HG03045 (cell line): ENCODE measurements around the gene SAA1.

Experiments used
- ATAC-seq: cut with Tn5 transposase; IDR thresholded peaks from one replicate; pipeline ENCODE4 v1.9.1; 2021; ENCODE audit warnings: mild to moderate bottlenecking, moderate library complexity; ENCODE audit not compliant: unreplicated experiment

Gene SAA1

DNA sequence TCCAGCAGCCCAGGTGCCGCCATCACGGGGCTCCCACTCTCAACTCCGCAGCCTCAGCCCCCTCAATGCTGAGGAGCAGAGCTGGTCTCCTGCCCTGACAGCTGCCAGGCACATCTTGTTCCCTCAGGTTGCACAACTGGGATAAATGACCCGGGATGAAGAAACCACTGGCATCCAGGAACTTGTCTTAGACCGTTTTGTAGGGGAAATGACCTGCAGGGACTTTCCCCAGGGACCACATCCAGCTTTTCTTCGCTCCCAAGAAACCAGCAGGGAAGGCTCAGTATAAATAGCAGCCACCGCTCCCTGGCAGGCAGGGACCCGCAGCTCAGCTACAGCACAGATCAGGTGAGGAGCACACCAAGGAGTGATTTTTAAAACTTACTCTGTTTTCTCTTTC is at the start of gene SAA1:
Gene SAA1, plus strand, starts transcription at position 316 of the 400 bp plus-strand sequence. CDS start 624 bp downstream, outside the sequence.
- ATAC-seq: no peak

DNA sequence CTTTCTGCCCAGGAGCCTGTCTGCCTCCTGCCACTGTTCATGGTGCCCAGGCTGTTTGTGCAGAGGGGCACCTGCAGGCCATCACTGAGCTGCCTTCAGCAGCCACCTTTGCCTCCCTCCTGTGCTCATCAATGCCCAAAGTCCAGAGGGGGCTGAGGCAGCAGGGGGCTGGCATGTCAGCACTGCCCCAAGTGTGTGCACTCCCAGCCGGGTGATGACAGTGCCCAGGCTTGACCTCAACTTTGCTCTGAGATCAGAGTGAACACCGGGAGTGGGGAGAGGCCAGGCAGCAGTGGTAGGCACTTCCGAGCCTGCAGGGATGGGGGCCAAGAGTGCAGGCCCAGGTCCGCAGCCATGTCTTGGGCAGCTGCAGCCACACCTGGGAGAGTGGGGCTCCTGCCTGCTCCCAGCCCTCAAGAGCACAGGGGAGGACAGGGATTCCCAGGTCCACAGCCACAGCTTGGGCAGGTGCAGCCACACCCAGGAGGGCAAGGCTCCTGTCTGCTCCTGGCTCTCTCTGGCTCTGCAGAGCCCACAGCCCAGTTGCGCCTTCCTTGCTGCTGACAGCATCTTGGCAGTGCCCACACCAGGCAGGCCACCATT is 44.7 kb upstream of the SAA1 start:
- no peak for ATAC-seq

DNA sequence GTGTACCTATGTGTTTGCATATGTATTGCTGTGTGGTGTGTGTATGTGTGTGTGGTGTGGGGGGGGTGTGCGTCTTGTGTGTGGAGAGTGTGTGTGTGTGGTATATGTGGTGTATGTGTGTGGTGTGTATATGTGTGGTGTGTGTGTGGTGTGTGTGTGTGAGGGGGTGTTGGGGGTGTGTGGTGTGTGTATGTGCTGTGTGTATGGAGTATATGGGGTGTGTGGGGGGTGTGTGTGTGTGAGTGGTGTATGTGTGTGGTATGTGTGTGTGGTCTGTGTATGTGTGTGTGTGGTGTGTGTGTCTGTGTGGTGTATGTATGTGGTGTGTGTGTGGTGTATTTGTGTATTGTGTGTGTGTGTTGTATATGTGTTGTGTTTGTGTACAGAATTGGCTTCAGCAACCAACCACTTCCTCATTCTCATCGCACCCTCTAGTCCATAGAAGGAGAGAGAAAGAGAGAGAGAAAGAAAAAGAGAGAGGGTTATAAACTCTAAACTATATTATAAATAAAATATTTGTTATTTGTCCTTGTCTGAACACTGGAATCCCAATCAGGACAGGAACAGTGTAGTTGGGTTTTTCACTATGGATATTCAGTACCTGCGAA is 43.1 kb upstream of the SAA1 start:
- ATAC-seq: no peak

DNA sequence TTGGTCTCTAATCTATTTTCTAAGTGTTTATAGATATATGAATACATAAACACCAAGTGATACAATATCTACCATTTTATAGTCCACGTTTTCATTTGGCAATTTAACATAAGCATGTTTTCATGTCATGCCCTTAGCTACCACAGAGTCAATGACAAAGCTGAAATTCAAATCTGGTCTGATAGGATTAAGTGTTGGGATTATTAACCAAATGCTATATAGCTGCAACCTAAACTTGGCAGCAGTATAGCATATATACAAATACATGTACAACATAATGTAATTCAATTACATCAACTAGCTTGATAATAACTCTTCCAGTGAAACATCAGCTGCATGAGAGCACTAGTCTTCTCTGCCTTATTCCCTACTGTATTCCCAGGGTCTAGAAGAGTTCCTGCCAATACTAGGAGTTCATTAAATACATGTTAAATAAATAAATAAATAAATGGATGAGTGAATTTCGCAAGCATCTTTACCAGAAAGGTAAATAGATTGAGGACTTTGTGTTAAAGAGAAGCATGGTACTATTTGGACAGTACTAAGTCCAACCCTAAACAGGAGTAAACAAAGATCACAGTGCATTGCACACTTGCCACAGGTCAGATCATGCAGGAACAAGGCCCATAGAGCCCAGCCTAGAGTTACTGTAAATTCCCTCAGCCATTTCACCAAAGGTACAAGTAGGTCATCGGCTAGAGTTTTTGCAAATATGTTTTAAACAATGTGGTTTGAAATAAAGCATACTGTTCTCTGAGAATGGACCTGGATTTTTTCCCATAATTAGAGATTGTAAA is 42.3 kb upstream of the SAA1 start:
- no peak for ATAC-seq

DNA sequence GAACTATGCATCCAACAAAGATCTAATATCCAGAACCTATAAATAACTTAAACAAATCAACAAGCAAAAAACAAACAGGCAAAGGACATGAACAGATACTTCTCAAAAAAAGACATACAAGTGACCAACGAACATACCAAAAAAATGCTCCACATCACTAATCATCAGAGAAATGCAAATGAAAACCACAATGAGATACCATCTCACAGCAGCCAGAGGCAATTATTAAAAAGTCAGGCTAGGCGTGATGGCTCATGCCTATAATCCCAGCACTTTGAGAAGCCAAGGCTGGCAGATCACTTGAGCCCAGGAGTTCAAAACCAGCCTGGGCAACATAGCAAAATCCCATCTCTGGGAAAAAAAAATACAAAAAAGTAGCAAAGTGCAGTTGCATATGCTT is 40.2 kb upstream of the SAA1 start:
- no peak for ATAC-seq

DNA sequence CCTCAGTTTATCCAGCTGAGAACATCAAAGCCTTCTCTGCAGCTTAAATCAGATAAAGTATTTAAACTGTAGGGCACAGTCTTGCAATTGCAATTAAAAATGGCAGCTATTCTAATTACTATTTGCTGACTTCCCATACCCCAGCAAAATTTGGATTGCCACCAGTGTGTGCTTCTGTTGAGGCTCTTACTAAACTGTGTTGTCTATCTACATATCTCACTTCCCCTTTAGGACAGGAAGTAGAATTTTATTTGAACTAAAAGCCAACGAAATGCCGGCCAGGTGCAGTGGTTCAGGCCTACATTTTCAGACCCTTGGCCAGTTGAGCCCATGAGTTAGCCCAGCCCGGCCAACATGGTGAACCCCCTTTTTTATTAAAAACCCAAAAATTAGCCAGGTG is 36.6 kb upstream of the SAA1 start:
- ATAC-seq: peak; percentile 92

DNA sequence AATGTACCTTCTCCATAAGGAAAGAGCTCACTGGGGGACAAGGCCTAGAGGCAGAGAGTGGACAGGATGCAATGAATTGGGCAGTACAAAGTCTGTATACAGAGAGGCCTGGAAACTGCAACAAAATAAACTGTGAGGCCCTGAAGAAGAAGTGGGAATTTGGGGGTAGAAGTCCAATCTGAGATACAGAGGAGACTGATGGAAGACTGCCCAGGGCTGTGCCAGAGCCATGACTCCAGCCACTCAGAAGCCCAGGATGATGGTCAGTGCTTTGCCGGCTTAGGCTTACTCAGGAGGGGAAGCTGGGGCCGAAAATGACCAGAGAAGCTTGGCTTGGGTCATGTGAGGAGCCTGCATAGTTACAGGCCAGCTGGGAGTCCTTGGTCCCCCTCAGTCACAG is 35.2 kb upstream of the SAA1 start:
- no peak for ATAC-seq

DNA sequence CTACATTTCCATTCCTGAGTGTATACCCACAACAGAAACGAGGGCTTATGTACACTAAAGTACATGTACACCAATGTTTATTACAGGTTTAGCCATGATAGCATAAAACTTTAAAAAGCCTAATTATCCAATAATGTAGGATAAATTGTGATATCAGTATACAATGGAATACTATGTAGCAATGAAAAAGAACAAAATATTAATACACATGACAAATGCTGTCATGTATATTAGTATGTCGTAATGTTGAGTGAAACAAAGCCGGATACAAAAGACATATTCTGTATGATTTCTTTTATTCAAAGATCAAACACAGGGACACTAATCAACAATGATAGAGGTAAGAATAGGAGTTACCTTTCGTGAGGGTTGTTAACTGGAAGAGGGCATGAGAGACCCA is 32.2 kb upstream of the SAA1 start:
- no peak for ATAC-seq

DNA sequence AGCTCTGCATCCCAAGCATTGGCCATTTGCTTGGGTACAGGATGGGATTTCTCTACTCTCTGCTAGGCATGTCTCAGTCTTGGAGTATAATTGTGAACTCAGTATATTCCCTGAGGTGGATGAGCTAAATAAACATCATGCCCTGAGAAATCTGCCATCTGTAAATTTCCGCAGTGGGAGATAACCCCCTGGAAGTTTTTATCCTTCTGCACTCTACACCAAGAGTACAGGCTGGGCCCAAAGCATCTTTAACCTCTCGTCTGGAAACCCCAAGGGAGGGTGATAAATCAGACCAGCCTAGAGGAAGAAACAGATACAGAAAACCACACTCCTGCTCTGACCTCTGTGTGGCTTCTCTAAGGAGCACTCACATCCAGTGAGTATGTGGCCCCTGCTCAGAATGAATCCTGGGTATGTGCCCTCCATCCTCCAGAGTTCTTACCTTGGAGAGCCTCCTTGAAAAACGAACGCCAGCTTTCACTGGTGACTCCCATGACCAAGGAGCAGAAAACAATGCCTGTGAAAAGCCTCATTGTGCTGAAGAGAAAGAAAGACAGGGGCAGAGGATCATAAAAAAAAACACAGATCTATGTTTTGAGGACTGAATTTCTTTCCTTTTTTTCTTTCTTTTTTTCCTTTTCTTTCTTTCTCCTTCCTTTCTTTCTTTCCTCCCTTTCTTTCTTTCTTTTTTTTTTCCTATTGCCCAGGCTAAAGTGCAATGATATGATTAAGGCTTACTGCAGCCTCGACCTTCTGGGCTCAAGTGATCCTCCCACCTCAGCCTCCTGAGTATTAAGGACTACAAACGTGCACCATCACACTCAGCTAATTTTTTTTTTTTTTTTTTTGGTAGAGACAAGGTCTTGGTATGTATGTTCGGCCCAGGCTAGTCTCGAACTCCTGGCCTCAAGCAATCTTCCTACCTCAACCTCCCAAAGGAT is 30.4 kb upstream of the SAA1 start:
- no peak for ATAC-seq

DNA sequence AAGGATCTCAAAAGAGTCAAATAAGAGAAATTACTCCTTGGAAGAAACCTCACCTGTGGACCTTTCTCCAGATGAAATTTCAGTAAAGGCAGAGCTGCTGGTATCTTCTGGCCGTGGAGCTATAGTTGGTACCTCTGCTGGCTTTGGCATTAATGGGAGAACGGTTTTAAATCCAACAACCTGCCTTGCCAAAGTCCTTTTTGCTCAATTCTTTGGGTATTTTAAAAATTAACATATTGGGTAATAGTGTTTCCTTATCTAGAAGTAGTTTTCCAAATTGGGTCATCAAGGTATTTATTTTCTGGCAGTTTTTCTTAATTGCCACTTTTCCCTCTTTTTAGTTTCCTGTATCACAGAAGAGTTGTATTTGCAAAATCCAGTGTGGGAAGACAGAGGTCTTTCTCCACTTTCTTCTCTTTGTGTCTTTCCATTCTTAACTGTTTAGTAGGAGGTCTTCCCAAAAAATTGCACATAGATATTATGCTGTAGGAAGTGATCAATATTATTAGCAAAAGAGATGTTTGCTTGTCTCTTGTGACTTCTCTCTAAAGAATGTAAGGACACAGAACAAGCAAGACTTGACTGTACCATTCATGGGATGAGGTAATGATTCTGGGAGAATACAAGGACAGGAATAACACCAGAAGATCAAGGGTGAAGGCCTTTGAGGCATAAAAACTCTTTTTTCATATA is 29.3 kb upstream of the SAA1 start, which contains the start of gene SAA4:
Gene SAA4, minus strand, starts transcription at position 139 of the 693 bp plus-strand sequence. CDS start 876 bp downstream, outside the sequence.
- no peak for ATAC-seq

DNA sequence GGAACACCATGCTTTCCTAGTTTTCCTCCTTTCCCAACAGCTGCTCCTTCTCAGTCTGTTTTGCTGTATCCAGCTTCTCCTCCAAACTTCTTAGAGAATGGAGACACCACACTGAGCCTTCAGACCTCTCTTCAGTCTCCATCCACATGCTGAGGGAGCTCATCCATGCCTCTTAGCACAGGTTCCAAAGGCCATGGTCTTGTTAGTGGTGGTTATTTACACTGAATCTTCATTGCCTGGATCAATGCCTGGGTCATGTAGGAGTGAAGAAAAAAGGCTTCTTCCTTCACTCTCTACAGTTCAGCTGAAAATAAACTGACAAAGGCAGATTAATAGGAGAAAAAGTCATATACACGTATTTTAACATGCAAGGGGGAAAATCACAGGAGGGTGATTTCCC is 26.4 kb upstream of the SAA1 start:
- no peak for ATAC-seq

DNA sequence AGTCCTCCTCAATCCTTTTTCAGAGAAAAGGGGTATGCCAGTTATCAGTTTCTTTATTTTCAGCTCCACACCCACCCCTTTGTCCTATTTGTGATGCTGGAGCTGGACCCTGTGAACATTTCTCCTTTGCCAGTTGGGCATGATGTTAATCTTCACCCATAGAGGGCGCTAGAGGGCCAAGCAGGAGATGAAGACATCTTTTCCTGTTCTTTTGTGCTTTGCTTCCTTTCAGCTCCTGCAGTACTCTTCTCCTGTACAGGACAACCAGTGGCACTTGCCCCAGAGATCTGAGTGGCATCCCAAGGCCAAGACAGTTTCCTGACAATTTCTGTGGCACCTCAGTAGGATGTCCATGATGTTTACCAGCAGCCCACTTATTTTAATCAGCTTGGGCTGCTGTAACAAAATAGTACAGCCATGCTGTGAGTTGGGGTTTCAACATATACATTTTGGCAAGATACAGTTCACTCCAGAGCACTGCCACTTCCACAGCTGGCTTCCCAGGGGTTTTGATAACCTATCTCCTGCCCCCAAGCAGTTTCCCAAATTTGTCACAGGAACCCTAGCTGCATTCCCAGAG is 22.2 kb upstream of the SAA1 start:
- ATAC-seq: no peak

DNA sequence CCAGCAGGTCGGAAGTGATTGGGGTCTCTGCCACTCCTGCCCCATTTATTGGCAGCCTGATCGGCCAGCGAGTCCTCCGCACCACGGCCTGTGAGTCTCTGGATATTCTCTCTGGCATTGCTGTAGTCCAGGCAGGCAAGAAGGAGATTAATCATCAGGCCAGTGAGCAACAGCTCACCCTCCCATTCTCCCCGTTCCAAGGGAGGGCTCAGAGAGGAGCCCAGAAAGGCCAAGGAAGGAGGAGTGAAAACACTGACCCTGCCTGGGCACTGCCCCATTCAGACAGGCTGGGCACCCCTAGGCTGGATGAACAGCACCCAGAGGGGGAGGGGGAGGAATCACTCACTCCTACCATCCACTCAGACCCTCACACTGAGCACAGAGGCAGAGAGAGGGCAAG is 20.7 kb upstream of the SAA1 start:
- no peak for ATAC-seq

DNA sequence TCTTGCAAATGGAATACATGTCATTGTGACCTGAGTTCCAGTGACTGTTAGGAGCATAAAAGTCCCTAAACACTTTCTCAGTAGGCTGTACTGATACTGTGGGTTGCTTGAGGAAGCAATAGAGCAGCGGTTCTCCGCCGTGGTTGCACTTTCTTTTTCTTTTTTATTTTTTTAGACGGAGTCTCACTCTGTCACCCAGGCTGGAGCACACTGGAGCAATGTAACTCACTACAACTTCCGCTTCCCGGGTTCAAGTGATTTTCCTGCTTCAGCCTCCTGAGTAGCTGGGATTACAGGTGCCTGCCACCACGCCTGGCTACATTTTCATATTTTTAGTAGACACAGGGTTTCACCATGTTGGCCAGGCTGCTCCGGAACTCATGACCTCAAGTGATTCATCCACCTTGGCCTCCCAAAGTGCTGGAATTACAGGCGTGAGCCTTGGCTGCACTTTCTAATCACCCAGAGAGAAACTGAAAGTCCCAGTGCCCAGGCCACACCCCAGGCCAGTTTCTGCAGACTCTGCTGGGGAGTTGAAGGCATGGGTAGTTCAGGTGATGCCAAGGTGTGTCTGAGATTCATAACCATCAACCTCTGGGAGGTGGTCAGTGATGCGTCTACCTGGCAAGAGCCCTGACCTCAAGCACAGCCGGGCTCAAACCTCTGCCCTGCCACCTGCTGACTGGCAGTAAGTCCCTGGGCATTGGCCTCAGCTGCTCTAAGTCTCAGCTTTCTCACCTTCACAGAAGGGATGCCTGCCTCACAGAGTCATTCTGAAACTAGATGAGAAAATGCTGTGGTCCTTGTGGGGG is 19.5 kb upstream of the SAA1 start:
- peak; percentile 81 for ATAC-seq

DNA sequence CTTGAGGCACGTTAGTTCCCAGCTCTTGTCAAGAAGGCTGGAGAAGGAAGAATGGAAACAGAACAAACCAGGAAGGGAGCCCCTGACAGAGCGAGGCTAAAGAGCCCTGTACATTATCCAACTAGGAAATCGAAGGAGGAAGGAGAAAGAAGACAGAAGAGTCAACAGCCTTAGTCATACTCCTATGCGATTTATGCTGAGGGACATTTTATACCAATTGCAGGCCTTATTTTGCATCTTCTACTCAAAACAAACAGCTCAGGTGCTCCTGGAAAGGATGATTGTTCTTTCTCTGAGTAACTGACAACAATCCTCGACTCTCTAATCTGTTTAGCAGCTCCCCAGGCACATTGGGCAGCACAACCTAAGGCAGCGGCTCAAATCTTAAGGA is 18.9 kb upstream of the SAA1 start:
- ATAC-seq: peak; percentile 11

DNA sequence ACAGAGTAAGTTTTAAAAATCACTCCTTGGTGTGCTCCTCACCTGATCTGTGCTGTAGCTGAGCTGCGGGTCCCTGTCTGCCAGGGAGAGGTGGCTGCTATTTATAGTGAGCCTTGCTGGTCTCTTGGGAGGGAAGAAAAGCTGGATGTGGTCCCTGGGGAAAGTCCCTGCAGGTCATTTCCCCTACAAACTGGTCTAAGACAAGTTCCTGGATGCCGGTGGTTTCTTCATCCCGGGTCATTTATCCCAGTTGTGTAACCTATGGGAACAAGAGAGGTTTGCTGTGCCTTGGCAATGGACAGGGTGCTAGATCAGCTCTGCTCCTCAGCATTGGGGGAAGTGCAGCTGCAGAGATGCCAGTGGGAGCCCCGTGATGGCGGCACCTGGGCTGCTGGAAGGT is 17.5 kb upstream of the SAA1 start, which contains the start of gene SAA2:
Gene SAA2, minus strand, starts transcription at position 108 of the 400 bp plus-strand sequence. CDS start 657 bp downstream, outside the sequence.
- no peak for ATAC-seq

DNA sequence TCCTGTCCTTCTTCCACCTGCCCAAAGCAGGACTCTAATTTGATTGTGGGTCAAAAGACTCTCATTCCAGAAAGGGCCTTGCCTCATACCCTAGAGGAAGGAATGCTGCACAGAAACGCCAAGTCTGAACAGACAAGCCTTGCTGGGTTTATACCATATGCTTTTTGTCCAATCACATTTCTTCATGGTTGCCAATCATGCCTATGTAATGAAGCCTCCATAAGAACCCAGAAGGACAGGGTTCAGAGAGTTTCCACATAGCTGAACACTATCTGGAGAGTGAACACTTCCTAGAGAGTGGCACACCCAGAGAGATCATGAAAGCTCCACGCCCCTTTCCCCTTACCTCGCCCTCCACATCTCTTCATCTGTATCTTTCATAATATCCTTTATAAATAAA is 12.8 kb upstream of the SAA1 start:
- ATAC-seq: no peak

DNA sequence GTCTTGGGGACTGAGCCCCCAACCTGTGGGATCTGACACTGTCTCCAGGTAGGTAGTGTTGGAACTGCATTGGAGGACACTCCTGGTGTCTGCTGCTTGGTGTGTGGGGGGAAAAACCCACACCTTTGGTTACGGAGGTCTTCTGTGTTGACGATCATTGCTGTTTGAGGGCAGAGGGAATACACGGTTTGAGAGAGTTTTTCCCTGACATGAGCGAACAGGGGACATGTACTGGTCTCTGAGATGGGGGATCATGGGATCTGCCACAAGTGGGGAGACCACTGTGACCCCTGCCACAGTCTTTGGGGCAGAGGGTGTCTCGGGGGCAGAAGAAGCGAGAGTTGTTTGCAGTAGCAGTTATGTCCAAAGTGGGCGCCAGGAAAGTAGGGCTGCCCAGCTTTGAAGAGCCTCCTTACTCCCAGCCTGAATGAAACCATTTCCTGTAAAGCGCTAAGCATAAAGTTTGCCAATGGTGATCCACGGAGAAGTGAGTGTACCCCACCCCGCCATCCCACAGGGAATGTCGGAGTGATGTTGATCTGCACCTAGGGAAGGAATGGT is 12.2 kb upstream of the SAA1 start:
- ATAC-seq: no peak
